Measurements from ENCODE around the gene C3orf85. TPM values are rescaled to one million over a fixed set of nuclear protein-coding genes. Genes with fewer than 3 reads are reported as not detected.

The C3orf85 gene
- under 1 TPM in 1 of 8 experiments, not detected in 7; 0.61 TPM for total RNA-seq

DNA sequence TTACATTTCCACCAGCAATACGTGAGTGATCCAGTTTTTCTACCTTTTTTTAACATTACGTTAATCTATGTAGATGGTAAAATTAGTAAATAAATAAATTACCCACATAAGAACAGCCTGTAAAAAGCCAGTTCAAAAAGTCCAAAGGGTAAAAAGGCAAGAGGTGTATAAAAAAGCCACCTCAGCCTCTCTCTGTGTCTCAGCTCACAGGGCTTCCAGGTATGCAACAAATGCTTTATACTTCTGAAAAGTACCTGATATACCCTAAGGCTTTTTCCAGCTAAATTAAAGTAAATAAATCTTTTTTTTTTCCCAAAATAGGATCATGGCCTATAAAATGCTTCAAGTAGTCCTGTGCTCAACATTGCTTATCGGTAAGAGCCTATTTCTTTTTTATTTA, at the start of gene C3orf85:
Gene C3orf85, plus strand, starts transcription at position 197 of the 400 bp plus-strand sequence. Its CDS starts 129 bp downstream, at position 326.
- H3K4me1 ChIP-seq (replicated peaks in 1 of 2), result peaks cover 0 to 4% of the 10 kb centered on the region in 2 donors
- WGBS, 10 experiments, result 11 to 100% (median 71%) methylated on average over 1 to 3 of the region's 3 CpGs
- no peak within 1 kb of the TSS for H3K27ac ChIP-seq
- in situ Hi-C loops (cut with MboI; ENCODE audit: low pct_unique_long_range_greater_than_20kb in 2 of 9, low sequenced_read_pairs in 9 of 9, unreplicated experiment in 9 of 9), result no loop called here
- H3K4me3 ChIP-seq, result no peak within 1 kb of the TSS
- ATAC-seq (replicated peaks in 6 of 8), result no peak

- in situ Hi-C loops (cut with MboI; ENCODE audit: low pct_unique_long_range_greater_than_20kb in 2 of 9, low sequenced_read_pairs in 9 of 9, unreplicated experiment in 9 of 9), result no loop called here
- 0 to 100% (median 82%) methylated on average over 1 of the region's 1 CpG; no CpG with 5 or more reads in 5 of the 10 experiments for WGBS, 10 experiments
- Histone ChIP-seq H3K4me3 (no peak overlapping the region), H3K27ac (no peak overlapping the region), H3K4me1 (replicated peaks in 1 of 2) (no peaks in the 10 kb centered on the region)
- no peak for ATAC-seq (replicated peaks in 6 of 8)
Observed at GRCh38 chr3:109089265-109089664, 47.3 kb upstream of the C3orf85 start.

- H3K4me3 ChIP-seq, result no peak overlapping the region
- in situ Hi-C loops (cut with MboI; ENCODE audit: low pct_unique_long_range_greater_than_20kb in 2 of 9, low sequenced_read_pairs in 9 of 9, unreplicated experiment in 9 of 9), result no loop called here
- no peaks in the 10 kb centered on the region for H3K4me1 ChIP-seq (replicated peaks in 1 of 2)
- WGBS, 10 experiments, result 0 to 50% (median 25%) methylated on average over 1 to 2 of the region's 2 CpGs; no CpG with 5 or more reads in 1 of the 10 experiments
- no peak for ATAC-seq (replicated peaks in 6 of 8)
- no peak overlapping the region for H3K27ac ChIP-seq
Observed at GRCh38 chr3:109091846-109092245, 44.7 kb upstream of the C3orf85 start.

DNA sequence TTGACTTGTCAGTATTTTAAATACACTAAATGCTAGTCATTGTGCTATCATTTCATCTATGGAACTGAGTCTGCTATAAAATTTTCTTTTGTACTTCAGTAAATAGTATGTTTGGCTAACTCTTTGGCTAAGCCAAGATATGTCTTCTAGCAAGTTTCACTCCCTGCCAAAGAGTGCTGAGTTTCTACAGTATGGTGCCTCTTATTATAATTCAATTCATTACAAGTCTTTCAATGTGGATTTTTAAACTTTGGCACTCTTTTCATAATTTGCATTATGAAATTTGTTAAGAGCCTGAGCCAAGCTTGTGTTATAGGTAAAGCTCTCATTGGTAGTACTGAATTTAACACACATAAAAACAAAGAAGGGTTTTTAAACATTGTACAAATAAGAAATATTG, 43.0 kb upstream of the C3orf85 start:
- Histone ChIP-seq H3K27ac (no peak overlapping the region), H3K4me1 (replicated peaks in 1 of 2) (no peaks in the 10 kb centered on the region), H3K4me3 (no peak overlapping the region)
- no peak for ATAC-seq (replicated peaks in 6 of 8)
- in situ Hi-C loops (cut with MboI; ENCODE audit: low pct_unique_long_range_greater_than_20kb in 2 of 9, low sequenced_read_pairs in 9 of 9, unreplicated experiment in 9 of 9), result no loop called here

DNA sequence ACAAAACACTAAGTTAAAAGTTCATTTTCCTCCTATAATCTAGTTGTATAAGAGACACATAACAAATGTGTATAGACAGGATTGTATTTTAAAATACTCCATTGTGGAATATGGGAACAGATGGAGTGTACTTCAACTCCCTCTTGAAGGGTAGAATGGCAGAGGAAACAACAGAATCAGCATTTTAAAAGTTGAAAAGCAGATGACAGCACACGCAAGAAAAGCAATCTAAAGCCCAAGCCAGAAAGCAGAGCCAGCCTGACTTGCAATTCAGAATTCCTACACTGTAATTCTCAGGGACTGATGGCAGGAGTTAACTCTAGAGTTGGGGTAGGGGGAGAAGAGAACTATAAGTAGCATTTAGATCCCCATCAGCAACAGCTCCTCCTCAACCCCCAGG, 41.4 kb upstream of the C3orf85 start:
- no peak for ATAC-seq (replicated peaks in 6 of 8)
- H3K4me3 ChIP-seq, result no peak overlapping the region
- in situ Hi-C loops (cut with MboI; ENCODE audit: low pct_unique_long_range_greater_than_20kb in 2 of 9, low sequenced_read_pairs in 9 of 9, unreplicated experiment in 9 of 9), result no loop called here
- WGBS, 10 experiments, result 0 to 100% (median 78%) methylated on average over 1 of the region's 1 CpG; no CpG with 5 or more reads in 1 of the 10 experiments
- no peak overlapping the region for H3K27ac ChIP-seq
- H3K4me1 ChIP-seq (replicated peaks in 1 of 2), result no peaks in the 10 kb centered on the region

DNA sequence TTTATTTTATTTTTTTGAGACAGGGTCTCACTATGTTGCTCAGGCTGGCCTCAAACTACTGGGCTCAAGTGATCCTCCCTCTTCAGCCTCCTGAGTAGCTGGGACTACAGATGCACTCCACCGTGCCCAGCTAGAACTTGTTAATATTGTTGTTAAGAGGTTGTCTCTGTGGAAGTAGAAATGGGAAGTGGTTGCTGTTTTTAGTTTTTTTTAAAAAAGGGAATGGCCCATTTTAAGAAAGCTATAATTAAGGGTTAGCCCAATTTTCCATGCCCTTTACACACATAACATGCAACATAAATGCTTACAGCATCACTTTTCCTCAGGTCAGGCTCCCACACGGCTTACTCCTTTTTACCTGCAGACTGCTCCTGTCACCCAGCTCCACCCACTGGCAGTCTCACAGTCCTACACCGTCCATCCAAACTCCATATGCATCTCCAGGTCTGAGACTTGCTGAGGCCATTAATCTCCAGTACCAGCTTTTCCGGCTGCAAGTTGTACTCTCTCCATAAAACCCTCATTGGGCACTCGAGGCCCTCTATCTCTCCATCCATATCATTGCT, 38.4 kb upstream of the C3orf85 start:
- Histone ChIP-seq H3K4me3 (no peak overlapping the region), H3K27ac (no peak overlapping the region), H3K4me1 (replicated peaks in 1 of 2) (no peaks in the 10 kb centered on the region)
- peak in 1 of 8 experiments; percentile 44 for ATAC-seq (replicated peaks in 6 of 8)
- in situ Hi-C loops (cut with MboI; ENCODE audit: low pct_unique_long_range_greater_than_20kb in 2 of 9, low sequenced_read_pairs in 9 of 9, unreplicated experiment in 9 of 9), result no loop called here
- 0 to 100% (median 66%) methylated on average over 1 to 4 of the region's 5 CpGs; no CpG with 5 or more reads in 2 of the 10 experiments for WGBS, 10 experiments

DNA sequence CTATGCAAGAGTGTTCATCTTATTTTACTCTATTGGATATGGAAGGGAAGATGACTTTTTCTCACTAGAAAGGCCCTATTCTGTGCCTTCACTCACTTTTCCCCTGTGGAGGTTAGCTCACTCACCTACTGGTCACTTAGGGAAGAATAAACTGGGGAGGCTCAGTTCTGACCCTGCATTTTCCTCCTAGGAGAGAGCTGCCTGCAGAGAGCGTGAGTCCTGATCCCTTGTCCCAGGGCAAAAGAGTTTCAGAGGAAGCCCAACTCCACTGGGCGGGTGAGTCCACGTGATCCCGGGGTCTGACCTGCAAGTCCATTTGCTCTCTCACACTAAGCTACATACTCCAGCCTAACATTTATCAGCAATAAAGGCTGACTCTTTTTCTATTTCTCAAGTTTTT, 26.9 kb upstream of the C3orf85 start:
- ATAC-seq (replicated peaks in 6 of 8), result no peak
- WGBS, 10 experiments, result 0 to 100% (median 92%) methylated on average over 1 to 4 of the region's 4 CpGs; no CpG with 5 or more reads in 3 of the 10 experiments

GRCh38 chr3:109112946-109113760, 23.4 kb upstream of the C3orf85 start:
- 0 to 100% (median 61%) methylated on average over 1 to 4 of the region's 4 CpGs for WGBS, 10 experiments
- Histone ChIP-seq H3K4me3 (no peak overlapping the region), H3K27ac (no peak overlapping the region), H3K4me1 (replicated peaks in 1 of 2) (peaks cover 0 to 4% of the 10 kb centered on the region in 2 donors)
- ATAC-seq (replicated peaks in 6 of 8), result no peak
- in situ Hi-C loops (cut with MboI; ENCODE audit: low pct_unique_long_range_greater_than_20kb in 2 of 9, low sequenced_read_pairs in 9 of 9, unreplicated experiment in 9 of 9), result no loop called here

More for the DNA sequence above, 26.9 kb upstream of the C3orf85 start:
- Histone ChIP-seq H3K4me1 (replicated peaks in 1 of 2) (no peaks in the 10 kb centered on the region), H3K27ac (no peak overlapping the region), H3K4me3 (no peak overlapping the region)
- in situ Hi-C loops (cut with MboI; ENCODE audit: low pct_unique_long_range_greater_than_20kb in 2 of 9, low sequenced_read_pairs in 9 of 9, unreplicated experiment in 9 of 9), result no loop called here

- H3K4me3 ChIP-seq, result no peak overlapping the region
- in situ Hi-C loops (cut with MboI; ENCODE audit: low pct_unique_long_range_greater_than_20kb in 2 of 9, low sequenced_read_pairs in 9 of 9, unreplicated experiment in 9 of 9), result no loop called here
- H3K4me1 ChIP-seq (replicated peaks in 1 of 2), result peaks cover 0 to 4% of the 10 kb centered on the region in 2 donors
- 0 to 100% (median 81%) methylated on average over 2 to 4 of the region's 4 CpGs; no CpG with 5 or more reads in 2 of the 10 experiments for WGBS, 10 experiments
- H3K27ac ChIP-seq, result no peak overlapping the region
- ATAC-seq (replicated peaks in 6 of 8), result no peak
Observed at GRCh38 chr3:109114746-109115145, 21.8 kb upstream of the C3orf85 start.

DNA sequence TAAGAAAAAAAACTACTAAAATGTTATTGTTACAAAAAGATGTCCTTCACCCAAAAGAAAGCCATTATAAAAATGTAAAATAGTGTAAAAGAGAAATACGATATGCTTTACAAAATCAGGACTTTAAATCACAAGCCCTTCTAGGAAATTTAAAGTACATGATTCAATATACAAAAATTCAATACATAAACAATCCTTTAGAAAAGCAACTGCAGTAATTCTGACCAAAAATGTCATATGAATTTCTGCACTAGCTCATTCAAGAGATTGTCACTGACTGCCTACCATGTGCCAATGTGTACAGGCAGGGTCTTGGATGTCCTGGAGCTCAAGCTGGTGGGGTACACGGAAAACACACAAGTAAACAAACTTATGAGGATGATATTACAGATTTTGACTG, 21.1 kb upstream of the C3orf85 start:
- no peak for ATAC-seq (replicated peaks in 6 of 8)
- no peak overlapping the region for H3K4me3 ChIP-seq
- WGBS, 10 experiments, result 0 to 90% (median 10%) methylated on average over 1 to 2 of the region's 2 CpGs; no CpG with 5 or more reads in 3 of the 10 experiments
- peaks cover 0 to 4% of the 10 kb centered on the region in 2 donors for H3K4me1 ChIP-seq (replicated peaks in 1 of 2)
- in situ Hi-C loops (cut with MboI; ENCODE audit: low pct_unique_long_range_greater_than_20kb in 2 of 9, low sequenced_read_pairs in 9 of 9, unreplicated experiment in 9 of 9), result no loop called here
- H3K27ac ChIP-seq, result no peak overlapping the region

DNA sequence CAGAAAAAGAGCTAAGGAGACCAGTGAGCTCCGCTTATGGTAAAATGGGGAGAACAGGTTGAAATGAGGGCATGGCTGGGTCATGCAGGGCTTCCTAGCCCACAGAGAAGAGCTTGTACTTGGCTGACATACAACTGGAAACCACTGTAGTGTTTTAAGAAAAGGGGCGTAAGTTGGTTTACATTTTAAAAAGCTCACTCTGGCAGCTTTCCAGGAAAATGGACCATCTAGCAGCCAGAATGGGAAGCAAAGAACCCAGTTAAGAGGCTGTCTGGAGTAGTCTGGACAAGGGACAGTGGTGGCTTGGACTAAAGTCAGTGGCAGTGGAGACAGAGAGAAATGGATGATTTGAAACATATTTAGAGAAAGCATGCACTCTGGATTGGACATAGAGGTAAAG, 20.5 kb upstream of the C3orf85 start:
- Histone ChIP-seq H3K4me1 (replicated peaks in 1 of 2) (peaks cover 0 to 4% of the 10 kb centered on the region in 2 donors), H3K4me3 (no peak overlapping the region), H3K27ac (no peak overlapping the region)
- no peak for ATAC-seq (replicated peaks in 6 of 8)
- WGBS, 10 experiments, result 54 to 100% (median 84%) methylated on average over 1 to 2 of the region's 2 CpGs; no CpG with 5 or more reads in 2 of the 10 experiments
- in situ Hi-C loops (cut with MboI; ENCODE audit: low pct_unique_long_range_greater_than_20kb in 2 of 9, low sequenced_read_pairs in 9 of 9, unreplicated experiment in 9 of 9), result no loop called here

GRCh38 chr3:109117939-109118338, 18.6 kb upstream of the C3orf85 start, which contains the start of gene MORC1:
Gene MORC1, minus strand, starts transcription at chr3:109118134. Its CDS starts 75 bp downstream, at chr3:109118059.
- Histone ChIP-seq H3K4me3 (no peak within 1 kb of the TSS), H3K4me1 (replicated peaks in 1 of 2) (peaks cover 0 to 4% of the 10 kb centered on the region in 2 donors), H3K27ac (no peak within 1 kb of the TSS)
- ATAC-seq (replicated peaks in 6 of 8), result no peak
- in situ Hi-C loops (cut with MboI; ENCODE audit: low pct_unique_long_range_greater_than_20kb in 2 of 9, low sequenced_read_pairs in 9 of 9, unreplicated experiment in 9 of 9), result no loop called here
- 74 to 97% (median 83%) methylated on average over 1 to 13 of the region's 38 CpGs; no CpG with 5 or more reads in 5 of the 10 experiments for WGBS, 10 experiments

DNA sequence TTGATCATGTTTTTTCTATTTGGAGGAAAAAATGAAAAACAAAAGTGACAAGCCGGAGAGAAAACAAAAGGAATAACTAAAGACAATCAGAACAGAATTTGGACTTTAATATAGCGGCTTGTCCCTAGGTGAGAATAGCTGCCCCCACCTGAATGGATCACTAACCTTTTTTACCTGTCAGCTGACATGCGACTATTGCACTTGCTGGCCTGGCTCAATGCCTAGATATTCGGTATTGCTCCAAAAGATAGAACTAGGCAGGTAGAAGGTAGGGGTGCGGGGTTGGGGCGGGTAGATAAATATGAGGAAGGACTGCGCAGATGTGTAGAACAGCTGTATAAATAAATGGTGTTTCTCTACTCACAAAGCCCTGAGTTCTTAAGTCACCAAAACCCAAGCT, 17.9 kb upstream of the C3orf85 start:
- ATAC-seq (replicated peaks in 6 of 8), result no peak
- in situ Hi-C loops (cut with MboI; ENCODE audit: low pct_unique_long_range_greater_than_20kb in 2 of 9, low sequenced_read_pairs in 9 of 9, unreplicated experiment in 9 of 9), result no loop called here
- no peak overlapping the region for H3K4me3 ChIP-seq
- 27 to 100% (median 92%) methylated on average over 1 to 5 of the region's 7 CpGs; no CpG with 5 or more reads in 3 of the 10 experiments for WGBS, 10 experiments
- H3K27ac ChIP-seq, result no peak overlapping the region
- peaks cover 0 to 4% of the 10 kb centered on the region in 2 donors for H3K4me1 ChIP-seq (replicated peaks in 1 of 2)

Data from motor neuron (in vitro differentiated cells).